AG04450 (cell line): ENCODE measurements around the gene LGR5. TPM values are rescaled to one million over a fixed set of nuclear protein-coding genes. Genes with fewer than 3 reads are reported as not detected.

Source experiments
- CTCF ChIA-PET: fragments of 300-600, 350-600 bp; formaldehyde crosslinking; extraction: SDS; loops from one replicate; lab custom pipeline; 2022; ENCODE audit warnings: antibody characterized with exemption, inconsistent platforms; lab: Charles Lee
- POLR2A ChIA-PET: fragments of 350-600 bp; formaldehyde crosslinking; extraction: SDS; loops from one replicate; lab custom pipeline; 2021; ENCODE audit warnings: antibody characterized with exemption, inconsistent platforms; lab: Yijun Ruan, JAX
- DNase-seq: peaks from one replicate; pipeline ENCODE4 v3.0.0-alpha.2; 2011; ENCODE audit warnings: low read depth, low spot score
- H3K27ac ChIP-seq: one replicate; pipeline ENCODE4 v1.5.1; 2012; ENCODE audit warnings: low read depth, low read length, control low read depth
- H3K27me3 ChIP-seq: one replicate; pipeline ENCODE4 v1.6.0; 2012; ENCODE audit warnings: low read length; ENCODE audit not compliant: control insufficient read depth, insufficient read depth
- H3K4me3 ChIP-seq: 2 replicates; pipeline ENCODE4 v1.5.1; 2011; ENCODE audit warnings: mild to moderate bottlenecking, low read depth, low read length, control low read depth
- H3K9me3 ChIP-seq: 2 replicates; pipeline ENCODE4 v1.5.1; 2012; ENCODE audit warnings: low read length; ENCODE audit not compliant: control insufficient read depth, insufficient read depth
- CTCF ChIP-seq: IDR thresholded peaks from 2 replicates; pipeline ENCODE4 v1.5.1; 2011; ENCODE audit warnings: low read depth, low read length, control low read depth, inconsistent platforms
- polyA plus RNA-seq: library from polyadenylated mRNA; depleted of rRNA; stranded (reverse); fragments of >200 nt; gene quantifications from 2 replicates; pipeline ENCODE4 v1.2.3, GENCODE V29; 2011

LGR5 gene
- polyA plus RNA-seq, 1 experiment: not detected

DNA sequence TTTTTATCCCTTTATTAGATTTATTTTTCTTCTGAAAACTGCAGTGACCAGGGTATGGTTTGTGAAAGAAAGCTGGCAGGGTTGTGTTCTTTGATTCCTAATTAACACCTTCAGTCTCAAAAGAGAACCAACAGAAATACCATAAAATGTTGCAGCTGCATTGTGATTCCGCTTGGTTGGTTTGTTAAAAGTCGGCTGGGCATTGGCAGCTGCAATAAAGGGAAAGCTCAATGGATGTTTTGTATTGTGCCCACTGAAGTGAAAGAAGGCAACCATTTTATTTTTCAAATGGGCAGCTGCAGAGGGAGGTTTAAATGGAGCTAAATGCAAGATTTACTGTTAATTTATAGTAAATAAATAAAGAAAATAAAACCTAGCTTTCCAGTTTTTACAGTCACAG is 16.7 kb downstream of the LGR5 start:
- ChIA-PET CTCF (no interaction called here), POLR2A (no interaction called here)
- no peak overlapping the region for H3K27ac ChIP-seq
- H3K9me3 ChIP-seq: no peaks in the 10 kb centered on the region
- DNase-seq: no peak
- H3K4me3 ChIP-seq: no peak overlapping the region
- TF ChIP-seq CTCF: no peak
- peaks cover 30% of the 10 kb centered on the region for H3K27me3 ChIP-seq

- TF ChIP-seq CTCF: no peak
- Histone ChIP-seq H3K9me3 (no peaks in the 10 kb centered on the region), H3K27ac (no peak overlapping the region), H3K27me3 (peaks cover 33% of the 10 kb centered on the region), H3K4me3 (no peak overlapping the region)
- POLR2A ChIA-PET: no interaction called here
- no peak for DNase-seq
- CTCF ChIA-PET: no interaction called here
These were observed 17.4 kb downstream of the LGR5 start for GRCh38 chr12:71456990-71457389.

DNA sequence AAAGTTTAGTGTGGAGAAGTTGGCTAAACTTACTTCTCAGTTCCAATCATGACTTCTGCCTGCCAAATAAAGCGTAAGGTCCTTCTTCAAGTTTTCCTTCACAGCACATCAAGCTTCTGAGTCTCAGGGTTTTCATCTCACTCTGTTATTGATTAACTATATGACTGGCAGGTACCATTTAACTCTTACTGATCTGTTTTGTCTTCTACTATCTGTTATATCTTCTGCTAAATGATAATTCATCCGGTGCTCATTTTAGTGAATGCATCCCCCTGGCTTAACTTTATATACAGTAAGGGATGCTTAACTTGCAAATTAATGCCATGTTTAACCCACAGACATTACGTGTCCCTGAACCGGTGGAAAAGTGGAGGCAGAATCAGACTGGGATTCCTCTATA is 20.7 kb downstream of the LGR5 start:
- POLR2A ChIA-PET: no interaction called here
- Histone ChIP-seq H3K9me3 (no peaks in the 10 kb centered on the region), H3K27me3 (peaks cover 25% of the 10 kb centered on the region), H3K27ac (no peak overlapping the region), H3K4me3 (no peak overlapping the region)
- TF ChIP-seq CTCF: no peak
- DNase-seq: no peak
- CTCF ChIA-PET: no interaction called here

- no peak overlapping the region for H3K27ac ChIP-seq
- H3K4me3 ChIP-seq: no peak overlapping the region
- DNase-seq: no peak
- CTCF ChIA-PET: no interaction called here
- H3K9me3 ChIP-seq: no peaks in the 10 kb centered on the region
- TF ChIP-seq CTCF: no peak
- H3K27me3 ChIP-seq: peaks cover 23% of the 10 kb centered on the region
- POLR2A ChIA-PET: no interaction called here
These were observed 21.4 kb downstream of the LGR5 start for GRCh38 chr12:71460850-71461609.

GRCh38 chr12:71461787-71462328 is 22.3 kb downstream of the LGR5 start:
- Histone ChIP-seq H3K27ac (no peak overlapping the region), H3K4me3 (no peak overlapping the region), H3K9me3 (no peaks in the 10 kb centered on the region), H3K27me3 (peaks cover 18% of the 10 kb centered on the region)
- no peak for TF ChIP-seq CTCF
- ChIA-PET POLR2A (no interaction called here), CTCF (interaction anchor here (0.6 to 1.0 kb wide), 2 partner anchors 47 to 91 kb away, joined by 4 to 5 read pairs; no protein-coding TSS in a partner anchor)
- DNase-seq: no peak
